ENCODE measurements around the gene ADH5.

DNA sequence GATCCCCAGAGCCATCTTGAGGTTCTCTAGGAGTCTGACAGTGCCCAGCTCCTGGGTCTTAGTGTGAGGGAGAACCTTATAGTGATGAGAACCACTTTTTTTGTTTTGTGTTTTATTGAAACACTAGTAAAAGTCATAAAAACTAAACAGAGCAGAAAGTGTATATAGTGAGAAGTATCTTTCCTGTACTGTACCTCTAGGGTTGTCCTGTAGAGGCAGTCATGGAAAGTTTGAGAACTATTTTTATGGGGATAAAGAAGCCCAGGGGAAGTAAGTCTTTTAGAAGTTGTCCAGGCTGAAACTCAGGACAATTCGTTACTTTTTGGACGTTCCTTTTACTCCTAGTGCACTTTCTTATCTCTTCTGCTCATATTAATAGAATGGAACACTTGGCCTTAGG, 40.9 kb downstream of the ADH5 start:
- TF ChIP-seq CTCF (IDR thresholded peaks at IDR 0.05; ENCODE audit: low read length) = no peak
- no peak for TF ChIP-seq EZH2 (optimal IDR thresholded peaks at IDR 0.05; ENCODE audit: low read depth, low read length)
